Endodermal cell (in vitro differentiated cells): ENCODE measurements around the gene ZNF335. TPM values are rescaled to one million over a fixed set of nuclear protein-coding genes. Genes with fewer than 3 reads are reported as not detected.
"Not testable (repeated sequence)": the region's sequence is repeated elsewhere in the genome, so short reads cannot be mapped to it uniquely, and the experiment has no call there.

Experiments
- DNase-seq: peaks from one replicate; pipeline ENCODE4 v3.0.0-alpha.2; 2017
- H3K27ac ChIP-seq: 2 replicates; pipeline ENCODE4 v1.5.1; 2013; ENCODE audit warnings: mild to moderate bottlenecking, low read depth, low read length, moderate library complexity
- H3K27me3 ChIP-seq: 2 replicates; pipeline ENCODE4 v1.6.1; 2013; ENCODE audit warnings: mild to moderate bottlenecking, low read length, moderate library complexity; ENCODE audit not compliant: insufficient read depth, control insufficient read depth, poor library complexity, severe bottlenecking
- H3K36me3 ChIP-seq: 2 replicates; pipeline ENCODE4 v1.7.0; 2013; ENCODE audit warnings: mild to moderate bottlenecking, low read length, moderate library complexity; ENCODE audit not compliant: control insufficient read depth, insufficient read depth
- H3K4me1 ChIP-seq: one replicate; pipeline ENCODE4 v1.7.0; 2013; ENCODE audit warnings: low read length; ENCODE audit not compliant: control insufficient read depth, insufficient read depth
- H3K4me3 ChIP-seq: 2 replicates; pipeline ENCODE4 v1.5.1; 2013; ENCODE audit warnings: mild to moderate bottlenecking, low read length, moderate library complexity
- H3K9ac ChIP-seq: 2 replicates; pipeline ENCODE4 v1.6.1; 2013; ENCODE audit warnings: mild to moderate bottlenecking, low read length, moderate library complexity; ENCODE audit not compliant: poor library complexity, severe bottlenecking; ENCODE audit errors: extremely low read depth
- H3K9me3 ChIP-seq: 2 replicates; pipeline ENCODE4 v1.6.1; 2013; ENCODE audit warnings: mild to moderate bottlenecking, low read length, moderate library complexity; ENCODE audit not compliant: control insufficient read depth
- H3K27ac Mint-ChIP-seq: 2 replicates; pipeline ENCODE4 v1.8.0; 2020; ENCODE audit warnings: mixed read lengths
- H3K27me3 Mint-ChIP-seq: 2 replicates; pipeline ENCODE4 v1.8.0; 2021; ENCODE audit warnings: mild to moderate bottlenecking, mixed read lengths; ENCODE audit not compliant: insufficient read depth
- H3K36me3 Mint-ChIP-seq: 2 replicates; pipeline ENCODE4 v1.8.0; 2020; ENCODE audit warnings: low read depth, mixed read lengths
- H3K4me1 Mint-ChIP-seq: 2 replicates; pipeline ENCODE4 v1.8.0; 2020; ENCODE audit warnings: mixed read lengths
- H3K4me3 Mint-ChIP-seq: 2 replicates; pipeline ENCODE4 v1.8.0; 2020; ENCODE audit warnings: mild to moderate bottlenecking, moderate library complexity, mixed read lengths
- H3K9me3 Mint-ChIP-seq: 2 replicates; pipeline ENCODE4 v1.8.0; 2020; ENCODE audit warnings: mild to moderate bottlenecking, mixed read lengths
- WGBS, 2 experiments: methylation state at CpG; one replicate each; pipeline versions ENCODE4 v1.1.5 to v1.1.7; 2013; ENCODE audit warnings: missing lambda C conversion rate in 2 of 2, mixed read lengths in 1 of 2; ENCODE audit not compliant: insufficient coverage in 1 of 2, insufficient read length in 1 of 2; 5-methylcytosine and 5-hydroxymethylcytosine counted together
- total RNA-seq, 2 donors: library from RNA; stranded (reverse); fragmentation: NEBNext Ultra II Directional in 1 of 2; extraction: Animal tissue kit (Norgen Biotek cat#: 25700) in 1 of 2; gene quantifications; 2 replicates in 1 of 2; 3 replicates in 1 of 2; pipeline ENCODE4 v1.2.1, GENCODE V29; 2021
- TF ChIP-seq, protein P1 (sequence below): fragments of 200-600 bp; sonication (generic); conservative IDR thresholded peaks from 2 replicates; pipeline ENCODE4 v1.5.0; 2021; ENCODE audit warnings: antibody characterized with exemption, mild to moderate bottlenecking

The ZNF335 gene
- total RNA-seq, 2 donors from 2014 or later = 18.3 to 21.0 TPM

DNA sequence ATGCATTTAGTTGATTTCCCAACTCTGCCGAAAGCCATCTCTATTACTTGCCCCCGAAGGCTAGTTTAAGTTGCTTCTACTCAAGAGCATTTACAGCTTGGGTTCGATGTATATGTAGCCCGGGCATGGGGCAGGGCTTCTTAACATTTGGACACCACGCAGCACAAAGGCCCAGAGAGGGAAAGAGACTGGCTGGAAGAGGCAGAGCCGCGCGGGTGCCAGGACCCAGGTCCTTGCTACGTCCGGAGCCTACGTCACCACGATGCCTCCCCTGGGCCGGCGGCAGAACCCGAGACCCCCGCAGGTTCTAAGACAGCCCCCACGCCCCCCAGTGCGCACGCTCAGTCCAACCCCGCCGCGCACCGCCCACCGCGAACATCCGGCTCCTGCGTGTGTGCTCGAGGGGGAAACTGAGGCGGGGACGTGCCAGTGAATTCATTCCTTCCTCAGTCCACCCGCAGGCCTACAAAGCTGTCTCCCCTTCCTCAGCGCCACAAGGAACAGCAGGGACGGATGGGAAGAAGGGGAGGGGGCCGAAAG, 37.9 kb downstream of the ZNF335 start:
- Mint-ChIP-seq H3K9me3 (no peaks in the 10 kb centered on the region), H3K36me3 (peaks cover 22% of the 10 kb centered on the region), H3K4me3 (peak overlapping the region; percentile 97), H3K27me3 (no peaks in the 10 kb centered on the region), H3K27ac (peak overlapping the region; percentile 99), H3K4me1 (peaks cover 28% of the 10 kb centered on the region)
- Histone ChIP-seq H3K9me3 (no peaks in the 10 kb centered on the region), H3K4me1 (peaks cover 18% of the 10 kb centered on the region), H3K27me3 (no peaks in the 10 kb centered on the region), H3K27ac (peak overlapping the region; percentile 100), H3K4me3 (peak overlapping the region; percentile 91), H3K36me3 (peaks cover 19% of the 10 kb centered on the region), H3K9ac (peak overlapping the region; percentile 99)
- TF ChIP-seq, protein P1, sequence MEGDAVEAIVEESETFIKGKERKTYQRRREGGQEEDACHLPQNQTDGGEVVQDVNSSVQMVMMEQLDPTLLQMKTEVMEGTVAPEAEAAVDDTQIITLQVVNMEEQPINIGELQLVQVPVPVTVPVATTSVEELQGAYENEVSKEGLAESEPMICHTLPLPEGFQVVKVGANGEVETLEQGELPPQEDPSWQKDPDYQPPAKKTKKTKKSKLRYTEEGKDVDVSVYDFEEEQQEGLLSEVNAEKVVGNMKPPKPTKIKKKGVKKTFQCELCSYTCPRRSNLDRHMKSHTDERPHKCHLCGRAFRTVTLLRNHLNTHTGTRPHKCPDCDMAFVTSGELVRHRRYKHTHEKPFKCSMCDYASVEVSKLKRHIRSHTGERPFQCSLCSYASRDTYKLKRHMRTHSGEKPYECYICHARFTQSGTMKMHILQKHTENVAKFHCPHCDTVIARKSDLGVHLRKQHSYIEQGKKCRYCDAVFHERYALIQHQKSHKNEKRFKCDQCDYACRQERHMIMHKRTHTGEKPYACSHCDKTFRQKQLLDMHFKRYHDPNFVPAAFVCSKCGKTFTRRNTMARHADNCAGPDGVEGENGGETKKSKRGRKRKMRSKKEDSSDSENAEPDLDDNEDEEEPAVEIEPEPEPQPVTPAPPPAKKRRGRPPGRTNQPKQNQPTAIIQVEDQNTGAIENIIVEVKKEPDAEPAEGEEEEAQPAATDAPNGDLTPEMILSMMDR = no peak
- WGBS, 2 experiments = 0% methylated on average over 6 to 34 of the region's 34 CpGs
- DNase-seq = peak; percentile 81

GRCh38 chr20:45933266-45934045, 38.5 kb downstream of the ZNF335 start:
- no peaks in the 10 kb centered on the region for H3K9me3 Mint-ChIP-seq
- H3K27ac Mint-ChIP-seq = peak overlapping the region; percentile 99
- H3K27me3 Mint-ChIP-seq = no peaks in the 10 kb centered on the region
- TF ChIP-seq, protein P1 = peak; percentile 58
- peak overlapping the region; percentile 99 for H3K9ac ChIP-seq
- 35 to 44% methylated on average over 16 to 22 of the region's 22 CpGs for WGBS, 2 experiments
- H3K36me3 Mint-ChIP-seq = peaks cover 16% of the 10 kb centered on the region
- peak overlapping the region; percentile 100 for H3K27ac ChIP-seq
- H3K27me3 ChIP-seq = no peaks in the 10 kb centered on the region
- peak; percentile 95 for DNase-seq
- H3K4me3 Mint-ChIP-seq = peak overlapping the region; percentile 97
- H3K9me3 ChIP-seq = no peaks in the 10 kb centered on the region
- H3K4me1 ChIP-seq = peaks cover 18% of the 10 kb centered on the region
- H3K4me3 ChIP-seq = peak overlapping the region; percentile 91
- H3K4me1 Mint-ChIP-seq = peaks cover 25% of the 10 kb centered on the region
- H3K36me3 ChIP-seq = peaks cover 13% of the 10 kb centered on the region

DNA sequence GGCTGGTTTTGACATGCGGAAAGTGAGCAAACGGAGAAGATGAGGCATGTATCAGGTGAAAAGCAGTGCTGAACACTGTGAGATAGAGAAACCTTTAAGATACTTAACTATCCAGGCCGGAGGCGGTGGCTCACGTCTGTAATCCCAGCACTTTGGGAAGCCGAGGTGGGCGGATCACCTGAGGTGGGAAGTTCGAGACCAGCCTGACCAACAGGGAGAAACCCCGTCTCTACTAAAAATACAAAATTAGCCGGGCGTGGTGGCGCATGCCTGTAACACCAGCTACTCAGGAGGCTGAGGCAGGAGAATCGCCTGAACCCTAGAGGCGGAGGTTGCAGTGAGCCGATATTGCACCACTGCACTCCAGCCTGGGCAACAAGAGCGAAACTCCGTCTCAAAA, 40.3 kb downstream of the ZNF335 start:
- DNase-seq, H3K4me3 ChIP-seq, H3K9ac ChIP-seq, H3K9me3 Mint-ChIP-seq, H3K27ac Mint-ChIP-seq, H3K27me3 ChIP-seq, H3K27me3 Mint-ChIP-seq, H3K36me3 Mint-ChIP-seq, H3K36me3 ChIP-seq, H3K27ac ChIP-seq, H3K4me3 Mint-ChIP-seq, H3K4me1 ChIP-seq, H3K9me3 ChIP-seq: not testable (repeated sequence)
- 95 to 98% methylated on average over 13 to 17 of the region's 17 CpGs for WGBS, 2 experiments
- peaks cover 15% of the 10 kb centered on the region for H3K4me1 Mint-ChIP-seq
